ENCODE measurements around the gene AFF3.

- no peak for TF ChIP-seq CTCF (IDR thresholded peaks at IDR 0.05)
- TF ChIP-seq POLR2A (IDR thresholded peaks at IDR 0.05): no peak
Measured at GRCh38 chr2:99545066-99545465, 597.3 kb downstream of the AFF3 start.
